ENCODE data around the gene HNRNPK.

The HNRNPK gene

GRCh38 chr9:83979812-83980394, at the start of gene HNRNPK:
HNRNPK (minus strand) TSS chr9:83980215; CDS start chr9:83978252, 1,963 bp downstream.
- DNase-seq (ENCODE audit: low read depth) = peak; percentile 99

- no peak for DNase-seq (ENCODE audit: low read depth)
Measured at GRCh38 chr9:84027201-84027600, 47.2 kb upstream of the HNRNPK start.

- no peak for DNase-seq (ENCODE audit: low read depth)
Measured at GRCh38 chr9:84024041-84024575, 44.1 kb upstream of the HNRNPK start.

GRCh38 chr9:84007662-84008061, 27.6 kb upstream of the HNRNPK start:
- no peak for DNase-seq (ENCODE audit: low read depth)

- no peak for DNase-seq (ENCODE audit: low read depth)
Measured at GRCh38 chr9:84003246-84003645, 23.2 kb upstream of the HNRNPK start.

- no peak for DNase-seq (ENCODE audit: low read depth)
Measured at GRCh38 chr9:84002344-84002743, 22.3 kb upstream of the HNRNPK start.

GRCh38 chr9:84001621-84002020, 21.6 kb upstream of the HNRNPK start:
- no peak for DNase-seq (ENCODE audit: low read depth)

- no peak for DNase-seq (ENCODE audit: low read depth)
Measured at GRCh38 chr9:84000186-84000585, 20.2 kb upstream of the HNRNPK start.

- DNase-seq (ENCODE audit: low read depth) = no peak
Measured at GRCh38 chr9:83999141-83999918, 19.3 kb upstream of the HNRNPK start.

GRCh38 chr9:83996126-83996525, 16.1 kb upstream of the HNRNPK start:
- DNase-seq (ENCODE audit: low read depth) = no peak

- no peak for DNase-seq (ENCODE audit: low read depth)
Measured at GRCh38 chr9:83992901-83993300, 12.9 kb upstream of the HNRNPK start.

GRCh38 chr9:83992407-83992806, 12.4 kb upstream of the HNRNPK start:
- DNase-seq (ENCODE audit: low read depth) = no peak

- DNase-seq (ENCODE audit: low read depth) = no peak
Measured at GRCh38 chr9:83991355-83991754, 11.3 kb upstream of the HNRNPK start.

- no peak for DNase-seq (ENCODE audit: low read depth)
Measured at GRCh38 chr9:83988411-83988810, 8.4 kb upstream of the HNRNPK start.

- DNase-seq (ENCODE audit: low read depth) = no peak
Measured at GRCh38 chr9:83987402-83987791, 7.4 kb upstream of the HNRNPK start.

- peak; percentile 3 for DNase-seq (ENCODE audit: low read depth)
Measured at GRCh38 chr9:83986765-83987401, 6.9 kb upstream of the HNRNPK start.

- no peak for DNase-seq (ENCODE audit: low read depth)
Measured at GRCh38 chr9:83986195-83986594, 6.2 kb upstream of the HNRNPK start.

GRCh38 chr9:83981126-83981871, 1.3 kb upstream of the HNRNPK start:
- DNase-seq (ENCODE audit: low read depth) = no peak

GRCh38 chr9:83980395-83981125, 545 bp upstream of the HNRNPK start, which contains the start of gene RMI1:
RMI1 (plus strand) TSS chr9:83980805; CDS start chr9:84000987, 20,182 bp downstream.
- DNase-seq (ENCODE audit: low read depth) = peak; percentile 99

GRCh38 chr9:83978992-83979811, 813 bp downstream of the HNRNPK start:
- peak; percentile 79 for DNase-seq (ENCODE audit: low read depth)

GRCh38 chr9:83977196-83977595, 2.8 kb downstream of the HNRNPK start:
- no peak for DNase-seq (ENCODE audit: low read depth)
